Measurements from ENCODE around the gene SPOPL.
"Not testable (repeated sequence)": the region's sequence is repeated elsewhere in the genome, so short reads cannot be mapped to it uniquely, and the experiment has no call there.

The SPOPL gene

GRCh38 chr2:138476940-138477339 is 24.6 kb upstream of the SPOPL start:
- H3K4me3 ChIP-seq (ENCODE audit: low read depth, low read length), result no peak overlapping the region
- ChIA-PET POLR2A (no interaction called here), CTCF (no interaction called here)
- TF ChIP-seq, protein P1, sequence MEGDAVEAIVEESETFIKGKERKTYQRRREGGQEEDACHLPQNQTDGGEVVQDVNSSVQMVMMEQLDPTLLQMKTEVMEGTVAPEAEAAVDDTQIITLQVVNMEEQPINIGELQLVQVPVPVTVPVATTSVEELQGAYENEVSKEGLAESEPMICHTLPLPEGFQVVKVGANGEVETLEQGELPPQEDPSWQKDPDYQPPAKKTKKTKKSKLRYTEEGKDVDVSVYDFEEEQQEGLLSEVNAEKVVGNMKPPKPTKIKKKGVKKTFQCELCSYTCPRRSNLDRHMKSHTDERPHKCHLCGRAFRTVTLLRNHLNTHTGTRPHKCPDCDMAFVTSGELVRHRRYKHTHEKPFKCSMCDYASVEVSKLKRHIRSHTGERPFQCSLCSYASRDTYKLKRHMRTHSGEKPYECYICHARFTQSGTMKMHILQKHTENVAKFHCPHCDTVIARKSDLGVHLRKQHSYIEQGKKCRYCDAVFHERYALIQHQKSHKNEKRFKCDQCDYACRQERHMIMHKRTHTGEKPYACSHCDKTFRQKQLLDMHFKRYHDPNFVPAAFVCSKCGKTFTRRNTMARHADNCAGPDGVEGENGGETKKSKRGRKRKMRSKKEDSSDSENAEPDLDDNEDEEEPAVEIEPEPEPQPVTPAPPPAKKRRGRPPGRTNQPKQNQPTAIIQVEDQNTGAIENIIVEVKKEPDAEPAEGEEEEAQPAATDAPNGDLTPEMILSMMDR (IDR thresholded peaks at IDR 0.05; ENCODE audit: insufficient read depth, low read length, missing control alignments), result no peak
- DNase-seq (ENCODE audit: low read depth, low spot score), result no peak

DNA sequence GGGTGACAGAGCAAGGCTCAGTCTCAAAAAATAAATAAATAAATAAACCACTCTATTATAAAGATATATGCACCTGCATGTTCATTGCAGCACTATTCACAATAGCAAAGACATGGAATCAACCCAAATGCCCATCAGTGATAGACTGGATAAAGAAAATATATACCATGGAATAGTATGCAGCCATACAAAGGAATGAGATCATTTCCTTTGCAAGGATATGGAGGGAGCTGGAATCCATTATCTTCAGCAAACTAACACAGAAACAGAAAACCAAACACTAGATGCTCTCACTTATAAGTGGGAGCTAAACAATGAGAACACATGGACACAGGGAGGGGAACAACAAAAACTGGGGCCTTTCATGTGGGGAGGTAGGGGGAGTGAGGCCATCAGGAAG is 18.8 kb upstream of the SPOPL start:
- CTCF ChIA-PET; DNase-seq (ENCODE audit: low read depth, low spot score); H3K4me3 ChIP-seq (ENCODE audit: low read depth, low read length); POLR2A ChIA-PET: not testable (repeated sequence)

DNA sequence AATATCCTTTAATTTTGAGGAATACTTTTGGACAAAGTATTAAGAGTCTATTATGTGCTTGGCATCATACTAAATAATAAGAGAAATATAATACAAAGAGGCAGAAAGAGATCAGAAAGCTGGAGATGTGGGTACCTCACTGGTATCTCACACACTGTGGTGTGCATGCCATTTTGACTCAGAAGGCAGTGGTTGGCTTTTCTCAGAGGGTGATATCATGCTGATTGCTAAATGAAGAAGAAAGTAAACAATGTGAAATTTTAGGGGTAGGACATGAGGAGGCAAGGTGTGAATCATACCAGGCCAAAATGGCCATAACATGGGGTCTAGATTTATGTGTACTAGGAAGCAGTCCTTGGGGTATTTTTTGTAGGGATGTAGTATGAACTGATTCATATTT is 16.6 kb upstream of the SPOPL start:
- ChIA-PET POLR2A (no interaction called here), CTCF (no interaction called here)
- DNase-seq (ENCODE audit: low read depth, low spot score), result no peak
- H3K4me3 ChIP-seq (ENCODE audit: low read depth, low read length), result no peak overlapping the region
- TF ChIP-seq, protein P1 (IDR thresholded peaks at IDR 0.05; ENCODE audit: insufficient read depth, low read length, missing control alignments), result no peak

GRCh38 chr2:138486363-138487198 is 15.0 kb upstream of the SPOPL start:
- DNase-seq (ENCODE audit: low read depth, low spot score), result no peak
- CTCF ChIA-PET, result no interaction called here
- TF ChIP-seq, protein P1 (IDR thresholded peaks at IDR 0.05; ENCODE audit: insufficient read depth, low read length, missing control alignments), result no peak
- H3K4me3 ChIP-seq (ENCODE audit: low read depth, low read length), result no peak overlapping the region
- POLR2A ChIA-PET, result no interaction called here

GRCh38 chr2:138490673-138491494 is 10.7 kb upstream of the SPOPL start:
- CTCF ChIA-PET, result no interaction called here

DNA sequence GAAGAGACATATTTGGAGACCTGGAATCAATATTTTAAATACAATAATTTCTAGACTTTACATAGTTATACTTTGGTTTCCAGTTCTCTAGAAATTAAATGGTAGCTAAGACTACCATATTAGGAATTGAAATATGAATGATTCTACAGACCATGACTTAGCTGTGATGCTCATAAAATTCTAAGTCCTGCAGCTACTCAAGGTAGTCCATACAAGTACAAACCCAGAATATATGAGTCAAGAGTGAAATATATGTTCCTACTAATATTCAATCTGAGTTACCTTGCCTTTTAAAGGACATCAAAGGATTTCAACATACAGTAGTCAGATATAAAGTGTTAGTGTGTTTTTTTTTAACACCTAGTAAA is 10.1 kb upstream of the SPOPL start:
- TF ChIP-seq, protein P1 (IDR thresholded peaks at IDR 0.05; ENCODE audit: insufficient read depth, low read length, missing control alignments), result no peak
- ChIA-PET POLR2A (no interaction called here), CTCF (no interaction called here)
- no peak overlapping the region for H3K4me3 ChIP-seq (ENCODE audit: low read depth, low read length)
- no peak for DNase-seq (ENCODE audit: low read depth, low spot score)

More at GRCh38 chr2:138490673-138491494, 10.7 kb upstream of the SPOPL start:
- no peak for DNase-seq (ENCODE audit: low read depth, low spot score)
- POLR2A ChIA-PET, result no interaction called here
- no peak overlapping the region for H3K4me3 ChIP-seq (ENCODE audit: low read depth, low read length)
- TF ChIP-seq, protein P1 (IDR thresholded peaks at IDR 0.05; ENCODE audit: insufficient read depth, low read length, missing control alignments), result no peak
